ENCODE data around the gene HCK. TPM values are rescaled to one million over a fixed set of nuclear protein-coding genes. Genes with fewer than 3 reads are reported as not detected.
"Not testable (repeated sequence)": the region's sequence is repeated elsewhere in the genome, so short reads cannot be mapped to it uniquely, and the experiment has no call there.

The HCK gene
- total RNA-seq, 4 donors from 2014 or later, result 1.4 to 4.7 (median 4.2) TPM

GRCh38 chr20:32119734-32120133 lies 67.7 kb downstream of the HCK start:
- TF ChIP-seq POLR2A (IDR thresholded peaks at IDR 0.05), result no peak
- TF ChIP-seq CTCF (IDR thresholded peaks at IDR 0.05 in 4 of 5, conservative IDR thresholded peaks at IDR 0.05 in 1 of 5), result no peak
- Histone ChIP-seq H3K4me1 (peaks cover 33 to 34% of the 10 kb centered on the region in 2 donors), H3K27ac (no peak overlapping the region), H3K4me3 (no peak overlapping the region), H3K9me3 (no peaks in the 10 kb centered on the region), H3K27me3 (no peaks in the 10 kb centered on the region), H3K36me3 (no peaks in the 10 kb centered on the region)
- intact Hi-C loops (cut with DNase I; ENCODE audit: low total_unique reads), result loop anchor here (10.0 kb wide), 1 partner anchor 285 kb away; no protein-coding TSS in a partner anchor
- DNase-seq (no peak), ATAC-seq (no peak)
- in situ Hi-C loops (cut with MboI; ENCODE audit: low sequenced_read_pairs in 4 of 4), result loop anchor here in 1 of 4 donors (10.0 to 25.0 kb wide), 2 partner anchors 85 to 582 kb away; partner anchors contain the start of genes PLAGL2 and POFUT1

- in situ Hi-C loops (cut with MboI; ENCODE audit: low sequenced_read_pairs in 4 of 4), result loop anchor here in 1 of 4 donors (25.0 kb wide), 1 partner anchor 585 kb away; a partner anchor contains a TSS
- DNase-seq; H3K36me3 ChIP-seq; H3K27me3 ChIP-seq; H3K27ac ChIP-seq; H3K4me3 ChIP-seq; ATAC-seq; intact Hi-C loops (cut with DNase I; ENCODE audit: low total_unique reads); H3K9me3 ChIP-seq: not testable (repeated sequence)
- peaks cover 12 to 17% of the 10 kb centered on the region in 2 donors for H3K4me1 ChIP-seq
These were observed 69.9 kb downstream of the HCK start for GRCh38 chr20:32121908-32122307.

- Histone ChIP-seq H3K4me1 (peaks cover 12 to 16% of the 10 kb centered on the region in 2 donors), H3K27ac (no peak overlapping the region), H3K27me3 (no peaks in the 10 kb centered on the region), H3K9me3 (no peaks in the 10 kb centered on the region), H3K4me3 (no peak overlapping the region), H3K36me3 (no peaks in the 10 kb centered on the region)
- DNase-seq (no peak), ATAC-seq (no peak)
- TF ChIP-seq CTCF (IDR thresholded peaks at IDR 0.05 in 4 of 5, conservative IDR thresholded peaks at IDR 0.05 in 1 of 5), result no peak
- no peak for TF ChIP-seq POLR2A (IDR thresholded peaks at IDR 0.05)
- in situ Hi-C loops (cut with MboI; ENCODE audit: low sequenced_read_pairs in 4 of 4) (loop anchor here in 1 of 4 donors (25.0 kb wide), 1 partner anchor 586 kb away; a partner anchor contains a TSS), intact Hi-C loops (cut with DNase I; ENCODE audit: low total_unique reads) (no loop called here)
These were observed 71.0 kb downstream of the HCK start for GRCh38 chr20:32123088-32123487.

- Histone ChIP-seq H3K9me3 (no peaks in the 10 kb centered on the region), H3K27ac (no peak overlapping the region), H3K27me3 (no peaks in the 10 kb centered on the region), H3K36me3 (no peaks in the 10 kb centered on the region), H3K4me3 (no peak overlapping the region), H3K4me1 (peaks cover 18 to 20% of the 10 kb centered on the region in 2 donors)
- DNase-seq (no peak), ATAC-seq (no peak)
- intact Hi-C loops (cut with DNase I; ENCODE audit: low total_unique reads), result no loop called here
- in situ Hi-C loops (cut with MboI; ENCODE audit: low sequenced_read_pairs in 4 of 4), result loop anchor here in 1 of 4 donors (25.0 kb wide), 1 partner anchor 588 kb away; a partner anchor contains a TSS
- TF ChIP-seq POLR2A (IDR thresholded peaks at IDR 0.05) (no peak), CTCF (IDR thresholded peaks at IDR 0.05 in 4 of 5, conservative IDR thresholded peaks at IDR 0.05 in 1 of 5) (no peak)
These were observed 72.9 kb downstream of the HCK start for GRCh38 chr20:32124916-32125454.

- no peak overlapping the region for H3K4me3 ChIP-seq
- H3K36me3 ChIP-seq, result no peaks in the 10 kb centered on the region
- DNase-seq (no peak), ATAC-seq (no peak)
- H3K9me3 ChIP-seq, result no peaks in the 10 kb centered on the region
- in situ Hi-C loops (cut with MboI; ENCODE audit: low sequenced_read_pairs in 4 of 4) (no loop called here), intact Hi-C loops (cut with DNase I; ENCODE audit: low total_unique reads) (no loop called here)
- H3K4me1 ChIP-seq, result peaks cover 24 to 25% of the 10 kb centered on the region in 2 donors
- TF ChIP-seq POLR2A (IDR thresholded peaks at IDR 0.05), result no peak
- no peaks in the 10 kb centered on the region for H3K27me3 ChIP-seq
- no peak overlapping the region for H3K27ac ChIP-seq
These were observed 73.5 kb downstream of the HCK start for GRCh38 chr20:32125506-32125905.
